HG02610 (cell line): ENCODE measurements around the gene PYGB.
"Not testable (repeated sequence)": the region's sequence is repeated elsewhere in the genome, so short reads cannot be mapped to it uniquely, and the experiment has no call there.

Source experiments
- ATAC-seq: cut with Tn5 transposase; IDR thresholded peaks from one replicate; pipeline ENCODE4 v1.9.1; 2021; ENCODE audit warnings: mild to moderate bottlenecking, moderate library complexity; ENCODE audit not compliant: unreplicated experiment

PYGB gene

GRCh38 chr20:25310268-25310920 lies 62.5 kb downstream of the PYGB start:
- peak; percentile 86 for ATAC-seq

DNA sequence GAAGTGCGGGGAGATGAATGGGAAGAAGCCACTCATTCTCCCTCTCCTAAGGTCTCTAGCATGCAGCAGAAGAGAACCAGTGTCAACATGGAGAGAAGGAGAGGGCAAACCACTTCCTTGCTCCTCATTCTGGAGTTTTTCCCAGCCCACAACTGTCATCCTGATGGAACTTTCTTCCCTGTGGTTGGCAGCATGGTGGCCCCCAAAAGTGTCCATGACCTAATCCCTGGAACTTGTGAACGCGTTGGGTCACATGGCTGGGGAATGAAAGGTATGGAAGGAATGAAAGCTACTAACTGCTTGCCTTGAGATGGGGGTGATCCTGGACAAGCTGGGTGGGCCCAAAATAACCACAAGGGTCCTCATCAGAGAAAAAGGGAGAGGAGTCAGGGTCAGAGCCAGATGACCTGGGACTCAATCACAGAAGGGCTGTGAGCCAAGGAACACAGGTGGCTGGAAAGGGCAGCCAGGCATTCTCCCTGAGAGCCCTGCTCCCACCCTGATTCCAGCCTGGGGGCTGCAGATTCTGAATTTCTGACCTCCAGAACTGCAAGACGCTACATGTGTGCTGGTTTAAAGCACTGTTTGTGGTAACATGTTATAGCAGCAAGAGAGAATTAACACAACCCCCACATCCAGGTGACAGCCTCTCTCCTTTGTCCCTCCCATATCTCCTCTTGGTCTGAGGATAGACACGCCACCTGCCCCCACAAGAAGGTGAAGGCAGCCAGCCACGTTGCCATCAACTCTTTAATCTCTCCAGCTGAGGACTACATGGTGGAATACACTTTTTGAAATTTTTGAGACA lies 63.2 kb downstream of the PYGB start:
- ATAC-seq: no peak

GRCh38 chr20:25312716-25313115 lies 64.8 kb downstream of the PYGB start:
- ATAC-seq: not testable (repeated sequence)

DNA sequence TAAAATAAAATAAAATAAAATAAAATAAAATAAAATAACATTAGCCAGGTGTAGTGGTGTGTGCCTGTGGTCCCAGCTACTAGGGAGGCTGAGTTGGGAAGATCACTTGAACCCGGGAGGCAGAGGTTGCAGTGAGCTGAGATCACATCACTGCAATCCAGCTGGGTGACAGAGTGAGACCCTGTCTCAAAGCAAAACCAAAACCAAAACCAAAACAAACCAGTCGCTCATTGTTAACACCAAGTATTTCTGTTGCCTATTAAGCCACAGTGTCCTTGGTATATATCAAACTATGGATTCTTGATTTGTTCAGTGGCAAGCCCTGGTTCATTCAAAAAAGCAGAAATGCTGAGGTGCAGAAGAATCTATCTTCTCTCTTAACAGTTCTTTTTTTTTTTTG lies 65.7 kb downstream of the PYGB start:
- no peak for ATAC-seq

DNA sequence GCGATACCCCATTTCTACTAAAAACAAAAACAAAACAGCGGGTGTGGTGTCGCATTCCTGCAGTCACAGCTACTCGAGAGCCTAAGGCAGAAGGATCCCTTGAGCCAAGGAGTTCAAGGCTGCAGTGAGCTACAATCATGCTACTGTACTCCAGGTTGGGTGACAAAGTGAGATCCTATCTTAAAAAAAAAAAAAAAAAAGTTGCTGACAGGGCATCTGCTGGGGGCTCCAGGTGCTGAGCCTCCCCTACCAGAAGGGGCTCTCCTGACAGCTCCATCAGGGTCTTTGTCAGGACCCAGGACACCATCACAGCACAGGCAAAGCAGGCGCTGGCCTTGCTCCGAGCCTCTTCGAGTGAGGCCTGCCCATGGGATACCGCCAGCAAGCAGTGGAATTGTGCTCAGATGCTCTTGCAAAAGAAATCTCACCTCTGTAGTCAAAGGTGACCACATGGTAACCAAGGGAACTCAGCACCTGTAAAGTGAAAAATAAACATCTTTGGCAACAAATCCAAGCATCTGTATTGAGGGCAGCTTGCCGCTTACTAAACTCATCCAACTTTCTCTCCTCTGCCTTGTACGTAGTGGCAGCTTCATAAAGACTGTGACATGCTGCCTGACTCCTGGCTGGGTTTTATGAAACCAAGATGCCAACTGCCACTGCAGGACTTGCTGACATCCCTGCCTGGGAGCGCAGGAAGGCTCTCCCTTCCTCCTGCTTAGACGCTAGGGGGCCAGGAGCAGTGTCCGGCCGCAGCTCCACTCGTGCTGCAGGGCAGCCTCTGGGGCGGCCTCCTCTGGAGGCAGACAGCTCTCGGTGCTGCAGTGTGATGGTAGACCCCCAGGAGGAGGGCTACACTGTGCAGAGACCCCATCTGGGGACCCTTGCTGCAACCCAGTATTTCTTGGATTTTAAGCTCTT lies 66.9 kb downstream of the PYGB start:
- no peak for ATAC-seq

GRCh38 chr20:25315418-25316210 lies 67.7 kb downstream of the PYGB start:
- ATAC-seq: no peak

DNA sequence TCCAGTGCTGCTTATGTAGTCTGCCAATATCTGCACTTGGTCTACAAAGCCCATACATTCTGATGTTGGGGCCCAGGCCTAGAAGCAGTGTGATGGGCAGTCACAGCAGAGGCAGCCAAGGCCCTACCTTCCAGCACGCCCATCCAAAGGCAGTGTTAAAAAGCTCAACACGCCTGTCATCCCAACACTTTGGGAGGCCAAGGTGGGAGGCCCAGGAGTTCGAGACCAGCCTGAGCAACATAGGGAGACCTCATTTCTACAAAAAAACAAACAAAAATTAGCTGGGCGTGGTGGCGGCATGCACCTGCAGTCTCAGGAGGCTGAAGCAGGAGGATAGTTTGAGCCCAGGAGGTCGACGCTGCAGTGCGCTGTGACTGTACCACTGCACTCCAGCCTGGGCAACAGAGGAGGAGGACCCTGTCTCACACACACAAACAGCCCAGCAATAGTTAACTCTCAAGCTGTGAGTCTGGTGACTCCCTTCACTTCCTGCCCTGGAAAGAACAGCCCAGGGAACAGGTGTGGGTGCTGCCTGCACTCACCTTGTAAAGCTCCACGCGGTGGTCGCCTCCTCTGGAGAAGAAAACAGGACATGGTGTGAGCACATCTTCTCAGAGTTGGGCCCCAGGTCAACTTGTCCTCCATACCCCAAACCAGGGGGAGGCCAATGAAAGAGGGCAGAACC lies 68.8 kb downstream of the PYGB start:
- ATAC-seq: no peak

- ATAC-seq: no peak
These were observed 69.6 kb downstream of the PYGB start for GRCh38 chr20:25317351-25318075.

- peak; percentile 88 for ATAC-seq
These were observed 70.8 kb downstream of the PYGB start for GRCh38 chr20:25318471-25319240.

DNA sequence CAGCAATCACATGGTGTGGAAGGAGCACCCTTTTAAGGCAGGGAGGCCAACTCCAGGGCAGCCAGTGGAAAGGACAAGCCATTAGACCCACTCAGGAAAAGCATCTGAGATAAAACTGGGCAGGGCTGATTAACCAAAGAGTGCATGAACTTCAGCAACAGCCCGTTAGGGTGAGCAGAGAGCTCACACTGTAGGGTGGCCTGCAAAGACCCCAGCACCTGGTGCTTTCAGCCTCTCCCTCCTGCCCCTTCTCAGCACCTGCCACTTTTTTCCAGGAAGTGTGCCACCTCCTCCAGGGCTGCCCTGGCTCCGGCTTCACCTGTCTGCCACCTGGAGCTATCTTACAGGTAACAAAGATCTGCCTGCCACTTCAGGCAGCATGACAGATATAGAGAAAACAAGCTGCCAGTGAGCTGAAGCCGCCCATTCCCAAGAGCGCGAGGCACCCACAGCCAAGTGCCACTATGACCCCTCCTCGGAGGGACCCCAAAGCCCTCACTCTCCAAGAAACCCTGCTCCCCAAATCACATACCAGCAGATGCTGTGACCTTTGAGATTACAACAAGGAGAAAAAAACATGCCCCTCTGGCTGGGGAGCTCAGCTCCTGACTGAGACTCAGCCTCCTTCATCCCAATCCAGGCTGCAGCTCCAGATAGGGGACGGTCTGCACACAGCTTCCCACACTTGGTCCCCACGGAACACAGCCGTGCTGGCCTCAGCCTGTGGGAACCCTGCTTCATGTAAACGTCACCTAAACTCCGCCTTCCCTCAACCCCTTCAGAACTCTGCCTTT lies 71.6 kb downstream of the PYGB start:
- peak; percentile 3 for ATAC-seq

GRCh38 chr20:25320035-25320800 lies 72.3 kb downstream of the PYGB start:
- no peak for ATAC-seq

- ATAC-seq: no peak
These were observed 73.5 kb downstream of the PYGB start for GRCh38 chr20:25321262-25321831.

DNA sequence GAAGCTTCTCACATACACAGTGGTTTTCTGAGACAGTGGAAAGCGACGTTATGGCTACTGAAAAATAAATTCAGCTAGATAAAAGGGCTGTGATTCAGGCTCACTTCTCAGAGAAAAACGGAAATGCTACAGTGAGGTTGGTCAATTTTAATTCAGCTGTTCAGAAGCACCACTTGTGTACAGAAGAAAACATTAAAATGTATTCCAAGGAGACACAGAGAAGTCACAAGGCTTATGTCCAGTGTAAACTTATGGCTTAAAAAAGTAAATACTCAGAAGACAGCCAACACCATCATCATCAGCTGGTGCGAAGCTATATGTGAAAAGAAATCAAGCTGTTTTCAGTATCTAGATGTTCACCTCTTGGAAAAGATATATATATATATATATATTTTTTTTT lies 74.1 kb downstream of the PYGB start:
- ATAC-seq: no peak

DNA sequence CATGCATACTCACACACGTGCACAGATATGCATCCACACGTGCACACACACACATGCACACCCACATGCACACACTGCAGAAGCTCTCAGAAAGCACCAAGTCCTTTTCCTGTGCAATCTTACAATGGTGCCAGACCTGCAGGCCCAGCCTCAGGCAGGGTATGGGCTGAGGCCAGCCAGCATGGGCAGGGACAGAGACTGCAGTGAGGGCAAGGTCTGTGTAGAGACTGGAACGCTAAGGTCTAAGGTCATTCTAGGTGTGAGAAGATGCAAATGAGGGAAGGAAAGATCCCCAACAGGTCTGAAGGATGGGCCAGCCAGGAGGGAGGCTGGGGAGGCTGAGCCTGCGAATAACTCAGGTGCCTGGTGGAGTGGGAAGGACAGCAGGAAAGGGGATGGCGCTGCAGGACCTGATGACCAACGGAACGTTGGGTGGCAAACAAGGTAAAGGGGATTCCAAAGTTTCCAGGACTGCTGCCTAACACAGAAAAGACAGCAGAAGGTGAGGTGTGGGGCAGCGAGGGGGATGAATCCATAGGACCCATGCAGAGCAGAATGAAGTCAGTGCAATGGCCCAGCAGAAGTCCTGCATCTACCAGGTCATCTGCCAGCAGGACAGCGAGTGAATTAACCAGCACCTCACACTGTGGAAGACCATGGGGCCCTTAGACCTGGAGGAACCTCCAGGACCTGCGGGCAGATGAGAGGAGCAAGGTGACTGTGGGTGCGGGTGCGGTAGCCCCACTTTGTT lies 75.8 kb downstream of the PYGB start:
- no peak for ATAC-seq

DNA sequence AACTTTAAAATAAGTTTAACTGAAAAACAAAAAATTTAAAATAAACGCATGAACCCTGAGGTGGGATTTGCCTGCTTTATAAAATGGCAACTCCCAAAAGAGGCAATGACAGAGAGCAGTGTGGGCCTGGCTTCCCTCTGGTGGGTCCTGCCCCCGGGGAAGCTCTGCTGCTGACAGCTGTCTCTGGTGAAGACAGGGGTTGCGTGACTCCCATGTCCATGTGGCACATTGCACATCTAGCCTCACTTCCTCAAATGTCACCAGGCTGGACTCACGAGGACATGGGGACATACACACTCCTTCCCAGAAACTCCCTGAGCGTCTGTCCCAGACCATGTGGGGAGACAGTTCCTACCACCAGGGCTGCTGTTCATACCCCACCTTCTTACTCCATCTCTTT lies 76.5 kb downstream of the PYGB start:
- ATAC-seq: no peak

- ATAC-seq: no peak
These were observed 77.2 kb downstream of the PYGB start for GRCh38 chr20:25325073-25325472.
